Measurements from ENCODE around the gene SVOP. TPM values are rescaled to one million over a fixed set of nuclear protein-coding genes. Genes with fewer than 3 reads are reported as not detected.

SVOP gene, protein sequence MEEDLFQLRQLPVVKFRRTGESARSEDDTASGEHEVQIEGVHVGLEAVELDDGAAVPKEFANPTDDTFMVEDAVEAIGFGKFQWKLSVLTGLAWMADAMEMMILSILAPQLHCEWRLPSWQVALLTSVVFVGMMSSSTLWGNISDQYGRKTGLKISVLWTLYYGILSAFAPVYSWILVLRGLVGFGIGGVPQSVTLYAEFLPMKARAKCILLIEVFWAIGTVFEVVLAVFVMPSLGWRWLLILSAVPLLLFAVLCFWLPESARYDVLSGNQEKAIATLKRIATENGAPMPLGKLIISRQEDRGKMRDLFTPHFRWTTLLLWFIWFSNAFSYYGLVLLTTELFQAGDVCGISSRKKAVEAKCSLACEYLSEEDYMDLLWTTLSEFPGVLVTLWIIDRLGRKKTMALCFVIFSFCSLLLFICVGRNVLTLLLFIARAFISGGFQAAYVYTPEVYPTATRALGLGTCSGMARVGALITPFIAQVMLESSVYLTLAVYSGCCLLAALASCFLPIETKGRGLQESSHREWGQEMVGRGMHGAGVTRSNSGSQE
- total RNA-seq (2022; extraction: Qiagen RNA extraction; ENCODE audit: low read depth), result not detected in 5 replicates

GRCh38 chr12:109020796-109021380, at the start of gene SVOP:
TSS of gene SVOP (minus strand) at chr12:109021068. CDS start at chr12:109020868, 200 bp downstream.

GRCh38 chr12:109052414-109053323, 31.8 kb upstream of the SVOP start, which contains the start of gene USP30:
TSS of gene USP30 (plus strand) at chr12:109052576. CDS start at chr12:109052679, 103 bp downstream.

GRCh38 chr12:108879615-108880254, 141.1 kb downstream of the SVOP start, which contains the start of gene DAO:
TSS of gene DAO (plus strand) at chr12:108880092. CDS start at chr12:108885007, 4,915 bp downstream.

Other genes with a start within 250 kb of the SVOP start
- 12.4 to 25.8 TPM (median 21.4 TPM) in 5 replicates for gene SSH1, start 163.5 kb downstream of the SVOP start, total RNA-seq (2022; extraction: Qiagen RNA extraction; ENCODE audit: low read depth)
- not detected in 5 replicates for gene DAO, start 141.0 kb downstream of the SVOP start, total RNA-seq (2022; extraction: Qiagen RNA extraction; ENCODE audit: low read depth)
- 6.4 to 10.2 TPM (median 9.6 TPM) in 5 replicates for gene USP30, start 31.5 kb upstream of the SVOP start, total RNA-seq (2022; extraction: Qiagen RNA extraction; ENCODE audit: low read depth)
- 42.9 to 52.9 TPM (median 43.5 TPM) in 5 replicates for gene ALKBH2, start 72.4 kb upstream of the SVOP start, total RNA-seq (2022; extraction: Qiagen RNA extraction; ENCODE audit: low read depth)
- gene UNG, start 76.5 kb upstream of the SVOP start, total RNA-seq (2022; extraction: Qiagen RNA extraction; ENCODE audit: low read depth), result 81.0 to 87.9 TPM (median 84.7 TPM) in 5 replicates
- 7.9 to 10.6 TPM (median 10.0 TPM) in 5 replicates for gene ACACB, start 95.5 kb upstream of the SVOP start, total RNA-seq (2022; extraction: Qiagen RNA extraction; ENCODE audit: low read depth)